AG04449 (cell line): Measurements from ENCODE around the gene ZKSCAN3.

Experiments used
- CTCF ChIA-PET: fragments of 350-600 bp; formaldehyde crosslinking; extraction: SDS; loops from one replicate; lab custom pipeline; 2021; ENCODE audit warnings: antibody characterized with exemption; lab: Yijun Ruan, JAX
- POLR2A ChIA-PET: fragments of 400-600, 350-600 bp; formaldehyde crosslinking; extraction: SDS; loops from one replicate; lab custom pipeline; 2020; ENCODE audit warnings: antibody characterized with exemption, inconsistent platforms; lab: Yijun Ruan, JAX
- DNase-seq: peaks from one replicate; pipeline ENCODE4 v3.0.0-alpha.2; 2010; ENCODE audit warnings: low read depth, low spot score
- H3K4me3 ChIP-seq: 2 replicates; pipeline ENCODE4 v1.5.1; 2011; ENCODE audit warnings: low read depth, mild to moderate bottlenecking, control low read depth, low read length
- TF ChIP-seq, protein P1 (sequence below): IDR thresholded peaks from one replicate; pipeline ENCODE4 v1.5.1; 2011; ENCODE audit warnings: mild to moderate bottlenecking, moderate library complexity, low read length, control low read depth, inconsistent platforms; ENCODE audit not compliant: insufficient read depth; ENCODE audit errors: missing control alignments

Gene ZKSCAN3

DNA sequence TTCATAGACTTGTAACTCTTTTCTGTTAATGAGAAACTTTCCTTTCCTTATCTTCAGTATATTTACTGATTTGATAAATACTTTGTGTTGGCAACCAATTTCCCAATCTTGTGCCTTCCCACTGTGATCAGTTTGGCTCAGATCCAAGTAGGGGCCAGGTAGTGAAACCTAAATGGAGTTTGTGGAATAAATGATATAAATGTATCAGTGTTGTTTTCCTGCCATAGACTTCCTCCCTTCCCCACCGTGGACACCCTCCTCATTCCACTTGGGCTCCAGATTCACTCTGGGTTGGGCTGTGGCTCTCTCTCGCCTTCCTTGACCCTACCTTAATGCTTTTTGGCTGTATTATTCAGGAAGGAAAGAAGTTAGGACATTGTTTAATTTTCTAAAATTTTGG, 1.3 kb downstream of the ZKSCAN3 start:
- H3K4me3 ChIP-seq, result no peak overlapping the region
- no peak for DNase-seq
- TF ChIP-seq, protein P1, sequence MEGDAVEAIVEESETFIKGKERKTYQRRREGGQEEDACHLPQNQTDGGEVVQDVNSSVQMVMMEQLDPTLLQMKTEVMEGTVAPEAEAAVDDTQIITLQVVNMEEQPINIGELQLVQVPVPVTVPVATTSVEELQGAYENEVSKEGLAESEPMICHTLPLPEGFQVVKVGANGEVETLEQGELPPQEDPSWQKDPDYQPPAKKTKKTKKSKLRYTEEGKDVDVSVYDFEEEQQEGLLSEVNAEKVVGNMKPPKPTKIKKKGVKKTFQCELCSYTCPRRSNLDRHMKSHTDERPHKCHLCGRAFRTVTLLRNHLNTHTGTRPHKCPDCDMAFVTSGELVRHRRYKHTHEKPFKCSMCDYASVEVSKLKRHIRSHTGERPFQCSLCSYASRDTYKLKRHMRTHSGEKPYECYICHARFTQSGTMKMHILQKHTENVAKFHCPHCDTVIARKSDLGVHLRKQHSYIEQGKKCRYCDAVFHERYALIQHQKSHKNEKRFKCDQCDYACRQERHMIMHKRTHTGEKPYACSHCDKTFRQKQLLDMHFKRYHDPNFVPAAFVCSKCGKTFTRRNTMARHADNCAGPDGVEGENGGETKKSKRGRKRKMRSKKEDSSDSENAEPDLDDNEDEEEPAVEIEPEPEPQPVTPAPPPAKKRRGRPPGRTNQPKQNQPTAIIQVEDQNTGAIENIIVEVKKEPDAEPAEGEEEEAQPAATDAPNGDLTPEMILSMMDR, result no peak
- POLR2A ChIA-PET, result interaction anchor here (1.2 kb wide), 1 partner anchor 69 kb away, joined by 4 read pairs; the partner anchor contains the start of gene PGBD1
- CTCF ChIA-PET, result interaction anchor here (0.8 kb wide), 1 partner anchor 12 kb away, joined by 3 read pairs; no protein-coding TSS in a partner anchor

GRCh38 chr6:28351493-28351925, 1.8 kb downstream of the ZKSCAN3 start:
- CTCF ChIA-PET, result no interaction called here
- TF ChIP-seq, protein P1, result no peak
- no peak for DNase-seq
- no peak overlapping the region for H3K4me3 ChIP-seq
- POLR2A ChIA-PET, result interaction anchor here (1.2 kb wide), 1 partner anchor 70 kb away, joined by 4 read pairs; the partner anchor contains the start of gene PGBD1

- TF ChIP-seq, protein P1, result no peak
- DNase-seq, result no peak
- ChIA-PET CTCF (interaction anchor here (1.3 to 1.7 kb wide), 2 partner anchors 10 to 211 kb away, joined by 4 read pairs; partner anchors contain the start of gene ZKSCAN8), POLR2A (no interaction called here)
- no peak overlapping the region for H3K4me3 ChIP-seq
Observed at GRCh38 chr6:28353356-28353755, 3.6 kb downstream of the ZKSCAN3 start.

GRCh38 chr6:28353981-28354676, 4.4 kb downstream of the ZKSCAN3 start:
- TF ChIP-seq, protein P1, result no peak
- H3K4me3 ChIP-seq, result no peak overlapping the region
- no peak for DNase-seq
- ChIA-PET POLR2A (no interaction called here), CTCF (interaction anchor here (0.6 to 2.9 kb wide), 10 partner anchors 9 to 458 kb away, joined by 3 to 18 read pairs (median 4); partner anchors contain the start of genes ZKSCAN8 and ZSCAN16)

DNA sequence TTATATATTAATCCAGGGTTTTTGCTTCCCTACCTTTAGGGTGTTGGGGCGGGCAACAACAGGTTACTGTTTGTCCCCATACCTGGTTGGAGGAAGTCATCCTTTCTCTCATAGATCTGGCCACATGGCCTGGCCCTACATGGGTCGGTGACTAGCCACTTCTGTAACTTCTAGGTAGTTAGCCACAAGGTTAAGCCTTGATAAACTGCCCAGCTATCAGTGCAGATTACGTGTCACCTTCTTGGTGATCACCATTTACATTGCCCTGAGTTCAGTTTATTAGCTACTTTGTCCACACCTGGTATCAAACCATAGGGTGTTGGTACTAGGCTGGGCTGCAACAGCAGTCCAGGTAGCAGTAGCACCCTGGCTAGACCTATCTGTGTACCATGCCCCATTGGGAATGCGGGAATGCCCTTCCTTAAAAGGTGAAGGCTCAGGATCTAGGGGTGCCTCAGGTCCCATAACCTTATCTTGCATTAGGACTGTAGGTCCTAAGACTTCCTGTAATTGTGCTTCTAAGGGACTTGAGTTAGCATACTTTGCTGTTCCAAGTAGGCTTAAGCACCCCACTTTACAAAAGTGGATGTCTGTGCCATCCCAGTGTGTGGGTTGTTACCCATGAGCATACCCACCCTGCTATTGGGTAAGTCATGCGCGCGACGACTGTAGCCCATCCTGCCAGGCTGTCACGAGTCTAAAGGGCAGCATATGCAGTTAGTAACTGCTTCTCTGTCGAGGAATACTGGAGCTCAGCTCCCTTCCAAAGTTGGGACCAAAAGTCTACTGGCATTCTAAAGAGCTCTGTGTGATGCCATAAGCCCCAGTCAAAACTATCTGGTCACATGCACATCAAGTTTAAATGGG, 5.2 kb downstream of the ZKSCAN3 start:
- TF ChIP-seq, protein P1, result no peak
- POLR2A ChIA-PET, result interaction anchor here (1.2 kb wide), 1 partner anchor 213 kb away, joined by 4 read pairs; the partner anchor contains the start of gene ZKSCAN8
- DNase-seq, result no peak
- CTCF ChIA-PET, result interaction anchor here (0.6 to 4.5 kb wide), 32 partner anchors 8 to 459 kb away, joined by 3 to 29 read pairs (median 8); partner anchors contain the start of genes ZKSCAN8 and ZSCAN26
- peak overlapping the region; percentile 74 for H3K4me3 ChIP-seq
